HG02588 (cell line): Measurements from ENCODE around the gene MAP2K3.
"Not testable (repeated sequence)": the region's sequence is repeated elsewhere in the genome, so short reads cannot be mapped to it uniquely, and the experiment has no call there.

Source experiments
- ATAC-seq: cut with Tn5 transposase; IDR thresholded peaks from one replicate; pipeline ENCODE4 v1.9.1; 2021; ENCODE audit warnings: mild to moderate bottlenecking, moderate library complexity; ENCODE audit not compliant: unreplicated experiment

Gene MAP2K3

GRCh38 chr17:21349358-21350050 is 65.0 kb downstream of the MAP2K3 start:
- ATAC-seq: not testable (repeated sequence)

DNA sequence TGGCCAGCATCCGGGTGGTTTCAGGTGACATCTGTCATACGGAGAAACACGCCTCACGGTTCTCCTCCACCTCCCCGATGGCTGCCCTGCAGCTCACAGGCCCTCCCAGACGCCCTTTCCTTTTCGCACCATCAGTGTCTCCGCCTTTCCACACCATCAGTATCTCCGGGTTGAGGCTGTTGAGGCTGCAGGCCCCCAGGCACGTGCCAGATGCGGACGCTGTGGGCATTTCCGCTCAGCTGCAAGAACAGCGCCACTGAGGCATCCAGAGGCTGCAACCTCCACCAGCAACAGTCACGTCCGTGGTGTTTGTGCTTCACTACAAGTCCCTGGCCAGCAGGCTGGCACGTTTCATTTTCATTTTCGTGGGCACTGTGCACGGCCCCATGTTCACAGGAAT is 66.0 kb downstream of the MAP2K3 start:
- not testable (repeated sequence) for ATAC-seq

DNA sequence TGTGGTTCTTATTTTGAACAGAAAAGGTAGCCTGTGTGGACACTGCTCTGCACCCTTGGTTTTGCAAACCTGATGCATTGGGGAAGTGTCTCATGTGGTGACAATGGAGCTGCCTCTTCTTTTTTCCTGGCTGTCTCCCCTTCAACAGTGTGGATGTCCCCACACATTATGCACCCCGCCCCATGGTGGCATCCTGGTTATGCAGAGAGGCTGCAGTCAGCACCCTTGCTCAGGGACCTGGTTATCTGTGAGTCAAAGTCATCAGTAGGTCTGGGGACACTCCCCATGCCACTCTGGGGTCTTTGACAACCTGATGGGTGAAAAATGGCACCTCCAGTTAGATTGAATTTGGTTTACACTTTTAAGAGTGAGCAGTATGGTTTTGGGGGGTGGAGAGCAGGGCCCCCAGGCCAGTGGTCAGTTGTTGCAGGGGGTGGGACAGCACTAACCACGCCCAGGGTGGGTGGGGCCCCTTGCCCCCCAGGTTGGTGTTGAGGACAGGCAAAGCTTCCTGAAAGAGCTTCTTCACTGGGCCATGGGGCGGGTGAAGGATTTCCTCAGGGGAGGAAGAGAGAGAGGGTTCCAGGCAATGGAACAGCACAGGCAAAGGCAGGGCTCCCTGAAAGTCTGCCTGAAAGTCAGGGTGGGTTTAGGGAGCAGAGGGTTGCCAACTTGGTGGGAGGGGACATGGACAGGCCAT is 67.0 kb downstream of the MAP2K3 start:
- ATAC-seq: no peak

GRCh38 chr17:21352221-21352980 is 67.9 kb downstream of the MAP2K3 start:
- ATAC-seq: no peak

DNA sequence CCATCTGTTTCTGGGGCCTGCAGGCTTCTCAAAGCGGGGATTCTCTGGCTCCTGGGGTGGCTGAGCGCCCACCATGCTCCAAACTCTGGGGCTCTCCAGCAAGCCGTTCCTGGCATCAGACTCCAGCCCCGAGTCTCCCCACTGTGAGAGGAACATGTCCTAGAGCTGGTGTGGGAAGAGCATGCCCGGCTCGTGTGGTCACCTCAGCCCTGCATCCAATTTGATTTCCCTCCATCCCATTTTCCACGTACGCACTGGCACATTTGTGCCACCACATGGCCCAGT is 68.4 kb downstream of the MAP2K3 start:
- ATAC-seq: no peak

DNA sequence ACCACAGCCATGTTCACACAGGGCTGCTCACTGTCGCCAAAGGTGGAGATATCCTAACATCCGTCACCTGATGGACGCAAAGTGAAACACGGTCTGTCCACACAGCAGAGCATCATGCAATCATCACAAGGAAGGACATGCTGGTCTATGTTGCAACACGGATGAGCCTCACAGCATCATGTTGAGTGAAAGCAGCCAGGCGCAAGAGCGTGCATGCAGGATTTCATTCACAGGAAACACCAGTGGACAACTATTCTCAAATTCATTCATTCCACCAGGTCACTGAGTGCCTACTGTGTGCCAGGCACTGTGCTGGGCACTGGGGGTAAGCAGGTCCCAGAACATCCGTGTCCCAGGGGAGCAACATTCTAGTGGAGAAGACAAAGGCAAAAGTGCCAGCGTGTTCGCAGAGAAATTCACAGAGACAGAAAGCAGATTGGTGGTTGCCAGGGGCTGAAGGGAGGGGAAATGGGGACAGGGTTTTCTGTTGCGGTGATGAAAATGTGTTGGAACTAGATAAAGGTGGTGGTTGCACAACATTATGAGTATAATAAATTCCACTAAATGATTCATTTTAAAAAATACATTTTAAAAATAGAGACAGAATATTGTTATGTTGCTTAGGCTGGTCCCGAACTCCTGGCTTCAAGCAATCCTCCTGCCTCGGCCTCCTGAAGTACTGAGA is 69.0 kb downstream of the MAP2K3 start:
- ATAC-seq: no peak

DNA sequence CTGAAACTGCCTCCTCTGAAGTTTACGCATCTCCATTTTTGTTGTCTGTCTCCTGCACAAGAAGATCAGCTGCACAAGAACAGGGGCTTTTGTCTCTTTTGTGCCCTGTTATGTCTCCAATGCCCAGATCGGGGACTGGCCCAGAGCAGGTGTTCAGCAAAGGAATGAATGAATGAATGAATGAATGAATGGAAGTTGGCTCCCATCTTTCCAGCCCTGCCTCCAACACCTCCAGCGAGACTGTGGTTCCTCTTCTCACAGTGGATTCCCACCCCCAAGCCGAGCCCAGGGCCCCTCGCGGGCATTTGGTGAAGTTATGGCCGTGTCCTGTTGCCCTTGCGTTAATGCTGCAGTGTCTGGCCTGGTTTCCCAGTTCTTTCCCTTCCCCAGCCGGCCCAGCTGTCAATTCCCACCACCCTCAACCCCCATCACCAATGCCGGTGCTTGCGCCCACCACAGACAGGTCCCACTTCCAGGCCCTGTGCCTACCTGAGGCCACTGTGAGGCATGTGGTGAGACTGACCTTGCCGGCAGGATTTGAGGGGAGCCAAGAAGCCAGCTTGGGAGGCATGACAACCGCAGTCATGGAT is 70.4 kb downstream of the MAP2K3 start:
- ATAC-seq: no peak

DNA sequence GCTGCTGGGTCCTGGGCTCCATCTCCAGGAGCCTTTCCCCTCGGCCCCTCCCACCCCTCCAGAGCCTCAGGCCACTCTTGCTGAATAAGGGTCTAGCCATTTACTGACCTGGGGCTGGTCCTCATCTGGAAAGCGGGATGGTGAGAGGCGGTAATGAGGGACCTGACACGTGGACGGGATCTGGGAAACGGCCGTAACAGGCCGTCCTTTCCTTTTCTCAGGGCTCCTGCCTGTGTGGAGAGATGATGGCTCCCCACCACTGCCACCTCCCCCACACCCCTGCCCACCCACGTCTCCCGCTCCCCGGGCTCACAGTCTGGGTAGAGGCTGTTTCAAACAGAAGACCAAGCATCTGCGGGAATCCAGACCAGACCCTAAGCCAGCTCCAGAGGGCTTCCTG is 71.1 kb downstream of the MAP2K3 start:
- no peak for ATAC-seq

DNA sequence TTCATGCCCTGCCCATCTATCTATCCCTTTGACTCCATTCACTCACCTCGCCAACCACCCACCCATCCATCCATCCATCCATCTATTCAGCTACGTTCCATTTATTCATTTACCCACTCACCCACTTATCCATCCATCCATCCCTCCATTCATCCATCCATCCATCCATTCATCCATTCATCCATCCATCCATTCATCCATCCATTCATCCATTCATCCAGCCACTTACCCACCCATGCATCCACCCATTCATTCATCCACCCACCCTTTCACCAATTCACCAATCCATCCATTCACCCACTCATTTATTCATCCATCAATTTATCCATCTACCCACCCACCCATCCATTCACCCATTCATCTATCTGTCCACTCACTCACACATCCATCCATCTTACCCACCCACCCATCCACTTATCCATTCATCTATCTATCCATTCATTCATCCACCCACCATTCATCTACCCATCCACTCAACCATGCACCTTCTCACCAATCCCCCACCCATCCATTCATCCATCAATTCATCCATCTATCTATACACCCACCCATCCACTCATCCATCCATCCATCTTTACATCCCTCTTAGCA is 72.1 kb downstream of the MAP2K3 start:
- no peak for ATAC-seq

DNA sequence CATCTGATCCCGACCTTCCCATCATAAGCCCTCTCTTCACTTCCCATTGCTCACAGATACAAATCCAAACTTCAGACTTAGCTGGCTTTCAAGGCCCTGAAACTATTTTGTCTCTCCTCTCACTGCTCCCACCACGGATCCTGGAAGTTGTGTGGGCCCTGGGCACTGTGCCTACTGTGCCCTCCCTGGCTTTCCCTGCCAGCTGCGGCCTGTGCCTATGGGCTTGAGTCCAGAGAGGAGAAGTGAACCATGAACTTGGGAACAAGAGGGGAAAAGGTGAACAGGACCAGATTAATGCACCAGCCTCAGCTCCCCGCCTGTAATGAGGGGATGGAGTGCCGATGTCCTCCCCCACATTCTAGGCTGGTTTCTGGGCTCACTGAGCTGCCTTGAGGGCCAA is 72.8 kb downstream of the MAP2K3 start:
- ATAC-seq: no peak

DNA sequence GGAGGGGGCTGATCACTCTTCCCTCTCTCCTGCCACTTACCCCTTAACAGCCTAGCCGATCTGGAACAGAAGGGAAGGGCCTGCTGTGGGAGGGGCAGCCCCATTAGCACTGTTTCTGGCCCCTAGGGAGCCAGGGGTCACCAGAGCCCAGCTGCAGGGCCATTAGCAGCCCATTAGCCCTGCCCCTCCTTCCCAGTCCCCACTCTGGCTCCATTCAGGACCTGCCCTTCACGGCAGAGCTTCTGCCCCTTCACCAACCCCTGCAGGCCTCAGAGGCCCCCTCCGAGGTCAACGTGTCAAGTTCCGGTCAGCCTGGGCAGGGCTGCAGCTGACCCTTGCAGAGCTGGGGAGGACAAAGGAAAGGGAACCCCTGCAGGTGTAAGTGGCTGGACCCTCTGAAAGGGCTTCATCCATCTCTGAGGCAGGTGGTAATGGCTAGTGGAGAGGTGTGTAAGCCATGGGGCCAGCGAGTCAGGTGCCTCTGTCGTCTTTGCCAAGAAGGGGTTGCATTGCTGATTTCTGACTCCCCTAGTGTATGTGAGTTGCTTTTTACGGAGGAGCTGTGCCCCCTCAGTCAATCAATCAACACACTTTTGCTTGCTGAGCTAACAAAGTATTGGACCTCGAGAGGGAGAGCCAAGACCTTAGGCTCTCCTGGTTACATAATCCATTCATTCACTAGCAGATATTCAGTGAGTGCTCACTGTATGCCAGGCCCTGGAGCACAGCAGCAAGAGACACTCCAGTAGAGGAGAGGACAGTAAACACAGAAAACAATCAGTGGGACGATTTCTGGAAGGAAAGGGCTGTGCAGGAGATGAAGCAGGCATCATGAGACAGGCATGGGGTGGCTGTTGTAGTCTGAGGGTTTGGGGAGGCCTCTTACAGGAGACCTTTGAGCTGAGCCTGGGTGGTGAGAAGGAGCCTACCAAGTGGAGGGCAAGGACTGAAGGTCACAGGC is 73.5 kb downstream of the MAP2K3 start:
- ATAC-seq: no peak

- no peak for ATAC-seq
Observed at GRCh38 chr17:21358682-21359482, 74.4 kb downstream of the MAP2K3 start.

- no peak for ATAC-seq
Observed at GRCh38 chr17:21359483-21359840, 75.0 kb downstream of the MAP2K3 start.

DNA sequence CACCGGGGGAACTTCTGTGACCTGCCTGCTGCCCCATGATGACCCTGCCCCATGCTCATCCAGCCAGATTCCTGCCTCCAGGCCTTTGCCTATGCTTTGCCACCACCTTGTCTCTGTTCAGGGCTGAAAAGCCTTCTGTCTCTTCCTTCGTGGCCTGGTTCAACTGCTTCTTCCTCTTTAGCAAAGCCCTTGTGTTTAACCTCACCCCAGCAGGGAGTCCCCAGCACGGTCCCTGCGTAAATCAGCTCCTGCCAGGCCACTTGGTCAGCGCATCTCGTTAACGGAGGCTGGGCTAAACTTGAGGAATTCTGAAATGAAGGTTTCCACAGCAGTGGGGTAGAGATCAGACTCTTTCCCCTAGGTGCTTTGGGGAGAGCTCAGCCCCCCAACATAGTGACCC is 75.5 kb downstream of the MAP2K3 start:
- no peak for ATAC-seq

GRCh38 chr17:21361020-21361809 is 76.7 kb downstream of the MAP2K3 start:
- no peak for ATAC-seq

GRCh38 chr17:21362331-21362931 is 77.9 kb downstream of the MAP2K3 start:
- ATAC-seq: no peak

- ATAC-seq: no peak
Observed at GRCh38 chr17:21363776-21364642, 79.5 kb downstream of the MAP2K3 start.
